ENCODE data around the gene CR1. TPM values are rescaled to one million over a fixed set of nuclear protein-coding genes. Genes with fewer than 3 reads are reported as not detected.
"Not testable (repeated sequence)": the region's sequence is repeated elsewhere in the genome, so short reads cannot be mapped to it uniquely, and the experiment has no call there.

The CR1 gene
- total and polyA plus RNA-seq, 8 donors, result 0.44 to 8.0 (median 1.4) TPM

- Histone ChIP-seq H3K4me3 (no peak overlapping the region), H3K27ac (no peak overlapping the region), H3K9me3 (no peaks in the 10 kb centered on the region), H3K36me3 (no peaks in the 10 kb centered on the region), H3K27me3 (peaks cover 0 to 77% (median 21%) of the 10 kb centered on the region in 3 donors), H3K4me1 (peaks cover 10 to 13% (median 12%) of the 10 kb centered on the region in 4 donors)
- 78 to 97% (median 88%) methylated on average over 1 of the region's 1 CpG for WGBS, 5 donors
- TF ChIP-seq POLR2A (IDR thresholded peaks at IDR 0.05) (no peak), EP300 (IDR thresholded peaks at IDR 0.05) (no peak), POLR2AphosphoS5 (IDR thresholded peaks at IDR 0.05) (no peak), CTCF (IDR thresholded peaks at IDR 0.05) (no peak)
- no peak for DNase-seq
- intact Hi-C loops (cut with DNase I; ENCODE audit: low total_unique reads), result no loop called here
These were observed 1.8 kb upstream of the CR1 start for GRCh38 chr1:207494171-207494570.

- H3K36me3 ChIP-seq; DNase-seq; H3K9me3 ChIP-seq; intact Hi-C loops (cut with DNase I; ENCODE audit: low total_unique reads): not testable (repeated sequence)
- Histone ChIP-seq H3K4me3 (peak overlapping the region in 2 of 4 donors; percentile 48 to 51), H3K27ac (peak overlapping the region in 2 of 5 donors; percentile 58 to 81), H3K27me3 (peaks cover 0 to 79% (median 21%) of the 10 kb centered on the region in 3 donors), H3K4me1 (peaks cover 10 to 13% (median 12%) of the 10 kb centered on the region in 4 donors)
- WGBS, 5 donors, result 77 to 84% (median 81%) methylated on average over 8 of the region's 8 CpGs
These were observed 676 bp upstream of the CR1 start for GRCh38 chr1:207495281-207495680.

GRCh38 chr1:207497941-207498340 is 2.0 kb downstream of the CR1 start:
- intact Hi-C loops (cut with DNase I; ENCODE audit: low total_unique reads), result no loop called here
- H3K27ac ChIP-seq, result no peak overlapping the region
- peaks cover 0 to 83% (median 21%) of the 10 kb centered on the region in 3 donors for H3K27me3 ChIP-seq

GRCh38 chr1:207499573-207499972 is 3.6 kb downstream of the CR1 start:
- Histone ChIP-seq H3K9me3 (no peaks in the 10 kb centered on the region), H3K27me3 (peaks cover 0 to 69% (median 17%) of the 10 kb centered on the region in 3 donors)
- intact Hi-C loops (cut with DNase I; ENCODE audit: low total_unique reads), result no loop called here

More at GRCh38 chr1:207497941-207498340, 2.0 kb downstream of the CR1 start:
- Histone ChIP-seq H3K9me3 (no peaks in the 10 kb centered on the region), H3K4me3 (peak overlapping the region in 1 of 4 donors; percentile 48), H3K4me1 (peaks cover 10 to 13% (median 12%) of the 10 kb centered on the region in 4 donors), H3K36me3 (no peaks in the 10 kb centered on the region)
- 62 to 68% (median 64%) methylated on average over 5 of the region's 5 CpGs for WGBS, 5 donors
- peak in 1 of 2 donors; percentile 3 for DNase-seq
- TF ChIP-seq CTCF (IDR thresholded peaks at IDR 0.05) (no peak), POLR2A (IDR thresholded peaks at IDR 0.05) (no peak), POLR2AphosphoS5 (IDR thresholded peaks at IDR 0.05) (no peak), EP300 (IDR thresholded peaks at IDR 0.05) (no peak)

More at GRCh38 chr1:207499573-207499972, 3.6 kb downstream of the CR1 start:
- Histone ChIP-seq H3K4me1 (peaks cover 10 to 13% (median 12%) of the 10 kb centered on the region in 4 donors), H3K27ac (no peak overlapping the region), H3K4me3 (no peak overlapping the region), H3K36me3 (no peaks in the 10 kb centered on the region)
- peak; percentile 81 to 93 for DNase-seq
- 0 to 2% (median 1%) methylated on average over 4 of the region's 4 CpGs for WGBS, 5 donors
- peak in 5 of 7 experiments; percentile 26 to 70 (median 57) for TF ChIP-seq CTCF (IDR thresholded peaks at IDR 0.05)
- TF ChIP-seq POLR2AphosphoS5 (IDR thresholded peaks at IDR 0.05), result no peak
